ENCODE measurements around the gene ATP8B1.

- TF ChIP-seq POLR2A (IDR thresholded peaks at IDR 0.05) (no peak), CTCF (IDR thresholded peaks at IDR 0.05) (no peak)
These were observed 13.3 kb upstream of the ATP8B1 start for GRCh38 chr18:57816208-57816954.
